NCI-H1417 (cell line): ENCODE data around the gene LASP1.

Experiments
- DNase-seq, 3 experiments: peaks; one replicate each; lab custom pipeline; 2025; lab: John Stamatoyannopoulos, UW

Gene LASP1

GRCh38 chr17:38868817-38869525 lies 887 bp upstream of the LASP1 start:
- DNase-seq, result peak; percentile 83 to 94 (median 89)

GRCh38 chr17:38870259-38871165 lies 654 bp downstream of the LASP1 start:
- DNase-seq, result peak; percentile 24 to 64 (median 47)

GRCh38 chr17:38871247-38872015 lies 1.6 kb downstream of the LASP1 start:
- peak in 2 of 3 experiments; percentile 9 to 44 for DNase-seq

GRCh38 chr17:38872027-38872511 lies 2.2 kb downstream of the LASP1 start:
- DNase-seq, result no peak

GRCh38 chr17:38872671-38873385 lies 3.0 kb downstream of the LASP1 start:
- peak in 1 of 3 experiments; percentile 6 for DNase-seq

- DNase-seq, result no peak
Measured at GRCh38 chr17:38873640-38874380, 4.0 kb downstream of the LASP1 start.

GRCh38 chr17:38874505-38875400 lies 4.9 kb downstream of the LASP1 start:
- no peak for DNase-seq

GRCh38 chr17:38875477-38876075 lies 5.7 kb downstream of the LASP1 start:
- DNase-seq, result no peak

GRCh38 chr17:38877130-38877851 lies 7.4 kb downstream of the LASP1 start:
- peak in 2 of 3 experiments; percentile 11 to 48 for DNase-seq

GRCh38 chr17:38879878-38880665 lies 10.2 kb downstream of the LASP1 start:
- DNase-seq, result no peak

- peak in 1 of 3 experiments; percentile 1 for DNase-seq
Measured at GRCh38 chr17:38881600-38882191, 11.8 kb downstream of the LASP1 start.

GRCh38 chr17:38882870-38883269 lies 13.0 kb downstream of the LASP1 start:
- no peak for DNase-seq

- DNase-seq, result no peak
Measured at GRCh38 chr17:38883592-38884526, 14.0 kb downstream of the LASP1 start.

- DNase-seq, result no peak
Measured at GRCh38 chr17:38885044-38885727, 15.3 kb downstream of the LASP1 start.
